Mononuclear cell (primary cell): ENCODE measurements around the gene KERA. TPM values are rescaled to one million over a fixed set of nuclear protein-coding genes. Genes with fewer than 3 reads are reported as not detected.
"Not testable (repeated sequence)": the region's sequence is repeated elsewhere in the genome, so short reads cannot be mapped to it uniquely, and the experiment has no call there.

Experiments
- H3K27me3 ChIP-seq: 2 replicates; pipeline ENCODE4 v1.6.0; 2011; ENCODE audit warnings: low read length, control low read depth; ENCODE audit not compliant: insufficient read depth
- H3K4me1 ChIP-seq: 2 replicates; pipeline ENCODE4 v1.5.1; 2011; ENCODE audit warnings: mild to moderate bottlenecking, low read length, control low read depth; ENCODE audit not compliant: insufficient read depth
- H3K4me3 ChIP-seq: 2 replicates; pipeline ENCODE4 v1.5.1; 2011; ENCODE audit warnings: mild to moderate bottlenecking, low read length, moderate library complexity
- H3K9me3 ChIP-seq: 2 replicates; pipeline ENCODE4 v1.5.1; 2011; ENCODE audit warnings: low read depth, mild to moderate bottlenecking, control low read depth, low read length
- total RNA-seq: library from RNA; depleted of rRNA; stranded (reverse); fragments of >200 nt; gene quantifications from one replicate; pipeline ENCODE4 v1.2.3, GENCODE V29; 2012

The KERA gene
- total RNA-seq, 1 donor: not detected

DNA sequence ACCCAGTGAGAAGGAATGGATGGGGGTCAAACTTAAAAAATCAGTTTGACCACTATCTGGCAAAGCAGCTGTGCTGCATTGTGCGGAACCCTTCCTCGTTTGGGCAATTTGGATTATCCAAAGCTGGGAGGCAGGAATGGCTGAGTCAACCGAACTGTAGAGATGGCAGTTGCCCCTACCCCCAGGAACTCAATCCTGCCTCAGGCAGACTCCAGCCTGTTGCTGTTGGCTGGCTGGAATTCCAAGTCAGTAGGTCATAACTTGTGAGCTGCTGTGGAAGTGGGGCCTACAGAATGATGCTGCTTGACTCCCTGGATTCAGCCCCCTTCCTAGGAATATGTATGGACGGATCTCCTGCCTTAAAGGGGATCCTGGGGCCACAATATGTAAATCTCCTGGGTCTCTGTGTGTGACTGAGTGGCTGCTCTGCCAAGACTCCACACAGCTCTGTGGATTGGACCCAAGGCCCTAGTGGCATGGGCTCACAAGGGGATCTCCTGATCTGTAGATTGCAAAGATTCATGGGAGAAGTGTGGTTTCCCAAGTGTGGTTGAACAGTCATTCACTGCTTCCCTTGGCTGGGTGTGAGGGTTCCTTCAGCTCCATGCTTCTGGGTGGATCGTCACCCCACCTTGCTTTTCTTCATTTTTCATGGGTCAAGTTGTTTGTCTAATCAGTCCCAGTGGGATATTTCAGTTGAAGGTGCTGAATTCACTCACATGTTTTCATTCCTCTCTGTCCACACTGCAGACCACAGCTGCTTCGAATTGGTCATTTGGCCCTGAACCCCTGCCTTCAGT lies 34.3 kb upstream of the KERA start:
- Histone ChIP-seq H3K4me3 (no peak overlapping the region), H3K9me3 (peaks cover 15% of the 10 kb centered on the region), H3K4me1 (no peaks in the 10 kb centered on the region), H3K27me3 (no peaks in the 10 kb centered on the region)

DNA sequence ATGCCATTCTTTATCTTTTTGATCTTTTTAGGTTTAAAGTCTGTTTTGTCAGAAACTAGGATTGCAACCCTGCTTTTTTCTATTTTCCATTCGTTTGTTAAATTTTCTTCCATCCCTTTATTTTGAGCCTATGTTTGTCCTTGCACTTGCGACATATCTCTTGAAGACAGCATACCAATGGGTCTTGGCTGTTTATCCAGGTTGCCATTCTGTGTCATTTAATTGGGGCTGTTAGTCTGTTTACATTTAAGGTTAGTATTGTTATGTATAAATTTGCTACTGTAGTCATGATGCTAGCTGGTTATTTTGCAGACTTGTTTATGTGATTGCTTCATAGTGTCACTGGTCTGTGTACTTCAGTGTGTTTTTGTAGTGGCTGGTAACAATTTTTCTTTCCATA lies 32.1 kb upstream of the KERA start:
- not testable (repeated sequence) for H3K27me3 ChIP-seq, H3K4me1 ChIP-seq, H3K4me3 ChIP-seq
- H3K9me3 ChIP-seq: peaks cover 15% of the 10 kb centered on the region

DNA sequence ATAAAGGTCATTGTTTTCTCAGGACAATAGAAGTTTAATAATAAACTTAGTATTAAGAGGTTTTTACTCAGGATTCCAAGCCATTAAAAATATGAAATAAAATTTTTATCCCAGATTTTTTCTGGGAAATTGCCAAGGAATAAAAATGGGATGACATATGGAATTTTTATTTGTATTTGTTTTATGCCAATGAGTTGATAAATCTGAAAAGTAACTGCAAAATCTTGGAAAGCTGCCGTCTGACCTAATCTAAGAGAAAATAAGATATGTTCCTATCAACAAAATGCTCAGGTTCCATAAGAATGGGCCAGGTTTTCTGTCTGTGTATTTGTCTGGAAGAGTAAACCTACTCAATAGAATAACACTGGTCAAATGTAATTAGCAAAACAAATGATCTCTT lies 22.2 kb upstream of the KERA start:
- Histone ChIP-seq H3K4me3 (no peak overlapping the region), H3K4me1 (no peaks in the 10 kb centered on the region), H3K9me3 (no peaks in the 10 kb centered on the region), H3K27me3 (no peaks in the 10 kb centered on the region)

DNA sequence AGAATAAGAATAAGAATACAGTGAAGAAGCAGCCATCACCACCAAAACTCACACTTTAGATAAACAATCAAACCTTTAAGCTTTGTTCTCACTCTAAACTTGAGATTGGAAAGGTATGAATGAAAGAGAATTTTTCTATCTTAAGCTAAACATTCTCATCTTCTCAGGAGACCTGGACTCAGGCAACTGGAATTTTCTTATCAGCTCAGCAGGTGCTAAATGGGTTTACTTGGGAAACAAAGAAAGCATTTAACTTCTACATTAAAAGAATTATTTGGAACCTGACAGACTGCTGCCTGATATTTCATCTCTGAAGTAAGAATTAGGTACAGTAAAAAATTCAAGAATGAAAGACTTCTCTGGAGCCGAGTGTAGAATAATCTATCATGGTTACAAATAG lies 20.7 kb upstream of the KERA start:
- no peaks in the 10 kb centered on the region for H3K9me3 ChIP-seq
- H3K4me1 ChIP-seq: no peaks in the 10 kb centered on the region
- no peak overlapping the region for H3K4me3 ChIP-seq
- H3K27me3 ChIP-seq: no peaks in the 10 kb centered on the region

DNA sequence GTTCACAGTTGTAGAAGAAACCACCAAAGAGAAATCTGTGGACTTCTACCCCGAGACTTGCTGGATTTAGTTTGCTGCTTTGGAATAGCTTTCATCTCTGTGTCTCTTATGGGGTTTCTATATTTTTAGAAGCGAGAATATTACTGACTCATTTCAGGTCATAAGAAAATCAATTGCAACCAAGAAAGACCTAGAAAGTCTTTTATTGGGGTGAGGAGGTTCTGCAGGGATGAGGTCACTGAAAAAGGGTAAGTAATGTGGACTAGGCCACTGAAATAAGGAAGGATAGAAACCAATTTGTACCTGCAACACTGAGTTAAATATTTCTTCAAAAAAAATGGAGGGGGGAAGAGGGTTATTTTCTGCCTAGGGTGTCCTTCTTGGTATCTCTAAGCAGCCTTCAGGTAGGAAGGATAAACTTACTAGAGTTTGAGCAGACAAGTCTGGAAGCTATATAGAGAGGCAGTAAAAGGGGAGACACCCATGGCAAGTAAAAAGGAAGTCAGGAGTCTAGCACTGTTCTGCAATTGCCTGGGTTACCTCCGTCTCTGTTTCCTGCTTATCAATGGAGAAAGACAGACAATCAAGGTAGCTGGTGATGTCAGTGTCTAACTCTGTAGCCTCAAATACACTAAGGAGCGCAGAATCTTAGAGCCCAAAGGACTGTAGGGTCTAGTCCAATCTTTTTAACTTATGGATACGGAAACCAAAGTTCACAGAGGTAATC lies 19.6 kb upstream of the KERA start:
- Histone ChIP-seq H3K9me3 (no peaks in the 10 kb centered on the region), H3K4me1 (no peaks in the 10 kb centered on the region), H3K27me3 (no peaks in the 10 kb centered on the region), H3K4me3 (no peak overlapping the region)

DNA sequence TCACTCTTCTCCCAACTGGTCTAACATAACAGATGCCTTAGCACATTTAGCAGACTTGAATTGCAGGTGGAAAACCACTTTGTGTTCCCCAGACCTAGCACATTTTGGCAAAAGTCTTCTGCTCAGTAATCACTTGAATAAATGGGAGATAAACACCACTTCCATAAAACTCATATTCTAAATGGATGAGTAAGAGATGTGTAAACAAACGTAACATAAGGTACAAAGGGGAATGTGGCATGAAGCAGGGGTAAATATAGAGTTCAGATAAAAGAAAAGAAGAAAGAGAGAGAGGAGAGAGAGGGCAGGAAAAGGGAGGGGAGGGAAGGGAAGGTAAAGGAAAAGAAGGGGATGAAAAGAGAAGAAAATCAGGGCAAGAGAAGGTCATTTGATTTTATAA lies 17.0 kb upstream of the KERA start:
- no peaks in the 10 kb centered on the region for H3K9me3 ChIP-seq
- no peaks in the 10 kb centered on the region for H3K4me1 ChIP-seq
- no peak overlapping the region for H3K4me3 ChIP-seq
- H3K27me3 ChIP-seq: no peaks in the 10 kb centered on the region

DNA sequence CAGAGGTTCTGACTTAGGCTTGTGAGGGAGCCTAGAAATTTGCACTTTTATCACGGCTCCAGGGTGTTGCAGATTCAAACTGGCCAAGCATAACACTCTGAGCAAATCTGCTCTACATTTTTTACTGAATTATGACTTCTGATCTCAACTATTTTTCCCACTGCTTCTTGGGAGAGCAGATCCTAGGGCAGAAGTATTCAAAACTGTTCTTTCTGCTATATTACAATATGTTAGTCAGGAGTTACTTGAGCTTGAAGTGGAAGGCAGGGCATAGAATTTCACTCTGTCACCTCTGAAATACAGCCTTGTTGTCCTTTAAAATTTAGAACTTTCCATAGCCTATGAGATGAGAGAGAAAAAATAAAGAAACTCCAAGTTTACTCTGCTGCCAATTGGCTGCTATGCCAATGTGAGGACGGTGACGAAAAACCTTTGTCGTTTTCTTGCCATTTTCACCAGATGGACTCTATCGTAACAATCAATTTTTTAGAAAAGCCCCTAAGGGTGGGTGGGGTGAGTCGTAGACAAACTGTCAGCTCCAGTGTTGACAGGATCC lies 16.4 kb upstream of the KERA start:
- H3K9me3 ChIP-seq: no peaks in the 10 kb centered on the region
- H3K4me1 ChIP-seq: no peaks in the 10 kb centered on the region
- H3K27me3 ChIP-seq: no peaks in the 10 kb centered on the region
- H3K4me3 ChIP-seq: no peak overlapping the region

DNA sequence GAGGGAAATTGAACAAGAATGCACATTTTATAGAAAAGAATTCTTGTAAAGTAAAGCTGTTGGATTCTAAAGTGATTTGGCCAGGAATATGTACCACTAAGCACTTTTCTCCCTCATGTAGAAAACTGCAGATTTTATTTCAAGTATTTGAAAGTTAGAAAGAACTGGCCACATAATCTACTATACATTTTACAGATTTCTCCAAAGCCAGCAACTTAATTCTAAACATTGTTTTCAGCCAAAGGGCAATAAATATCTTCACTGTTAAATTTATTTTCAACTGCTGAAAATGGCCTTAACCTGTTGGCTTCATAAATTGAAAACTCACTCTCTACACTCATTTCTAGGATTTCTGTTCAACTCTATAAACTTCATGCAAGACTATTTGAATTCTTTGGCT lies 15.6 kb upstream of the KERA start:
- no peak overlapping the region for H3K4me3 ChIP-seq
- H3K9me3 ChIP-seq: no peaks in the 10 kb centered on the region
- H3K27me3 ChIP-seq: no peaks in the 10 kb centered on the region
- H3K4me1 ChIP-seq: no peaks in the 10 kb centered on the region

DNA sequence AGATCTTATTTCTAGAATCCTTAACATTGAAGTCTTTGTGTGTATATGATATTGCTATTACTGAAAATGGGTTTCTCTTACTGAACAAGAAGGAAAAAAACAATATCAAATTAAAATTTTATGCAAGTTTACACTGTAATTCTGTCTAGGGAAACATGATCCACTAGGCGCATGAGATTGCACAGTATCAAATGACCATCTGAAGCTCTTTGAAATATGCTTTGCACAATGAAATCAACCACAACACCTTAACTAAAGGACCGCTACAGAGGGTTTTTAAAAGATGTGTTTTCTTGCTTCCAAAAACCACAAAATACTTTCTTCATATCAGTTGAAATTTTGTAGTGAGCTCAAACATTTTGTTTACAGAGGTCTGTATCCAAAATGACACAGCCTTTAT lies 15.1 kb upstream of the KERA start:
- no peak overlapping the region for H3K4me3 ChIP-seq
- H3K9me3 ChIP-seq: no peaks in the 10 kb centered on the region
- H3K27me3 ChIP-seq: no peaks in the 10 kb centered on the region
- no peaks in the 10 kb centered on the region for H3K4me1 ChIP-seq

DNA sequence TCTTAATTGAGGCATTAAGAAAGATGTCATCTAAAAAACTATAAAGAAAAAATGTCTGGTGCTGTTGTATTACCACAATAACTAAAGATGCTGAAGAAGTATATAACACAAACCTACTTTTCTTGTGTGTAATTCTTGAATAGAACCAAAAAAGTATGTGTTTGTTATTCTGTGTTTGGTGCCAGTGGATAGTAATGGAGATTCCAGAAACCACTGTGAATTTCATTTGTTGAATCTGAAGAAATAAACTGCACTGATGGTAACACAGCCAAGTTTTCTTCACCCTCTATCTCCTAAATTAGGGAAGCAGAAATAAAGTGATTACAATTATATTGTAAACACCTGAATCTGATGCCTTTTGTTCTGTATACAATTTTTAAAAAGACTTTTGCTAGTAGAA lies 13.1 kb upstream of the KERA start:
- H3K4me1 ChIP-seq: no peaks in the 10 kb centered on the region
- no peak overlapping the region for H3K4me3 ChIP-seq
- H3K9me3 ChIP-seq: no peaks in the 10 kb centered on the region
- no peaks in the 10 kb centered on the region for H3K27me3 ChIP-seq

DNA sequence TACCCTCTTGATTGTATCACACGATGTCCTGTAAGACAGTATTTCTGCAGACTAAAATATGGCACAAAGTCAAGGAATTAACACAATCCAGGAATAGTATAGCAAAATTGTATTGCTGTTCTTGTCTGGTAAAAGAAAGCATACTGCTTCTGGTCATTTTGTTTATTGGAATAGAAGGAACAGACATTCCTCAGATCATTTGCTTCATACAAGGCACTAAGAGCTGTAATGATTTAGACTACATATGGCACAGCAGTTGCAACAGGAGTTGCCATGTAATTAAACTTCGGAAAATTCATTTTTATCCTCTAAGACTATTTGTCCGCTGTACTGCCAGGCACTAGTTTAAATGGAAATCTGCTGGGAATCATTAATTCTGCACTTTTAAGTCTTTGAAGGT lies 7.6 kb upstream of the KERA start:
- Histone ChIP-seq H3K9me3 (no peaks in the 10 kb centered on the region), H3K27me3 (no peaks in the 10 kb centered on the region), H3K4me1 (no peaks in the 10 kb centered on the region), H3K4me3 (no peak overlapping the region)

DNA sequence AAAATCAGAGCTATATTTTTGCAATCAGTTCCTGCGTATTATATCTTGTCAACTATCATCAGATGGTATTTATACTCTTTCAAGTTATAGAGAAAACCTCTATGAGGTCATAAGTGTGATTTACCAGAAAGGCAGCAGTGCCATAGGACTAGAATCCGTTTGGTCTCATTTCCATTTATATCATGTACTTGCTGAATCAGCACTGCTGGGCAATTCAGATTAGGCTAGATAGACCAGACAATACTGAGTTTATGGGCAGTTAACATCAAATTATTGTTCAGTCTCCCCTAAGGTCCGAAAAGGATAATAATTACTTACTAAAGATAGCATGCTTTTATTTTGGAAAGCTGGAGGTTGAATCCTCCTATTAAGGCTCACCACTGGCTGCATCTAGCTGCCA lies 6.8 kb upstream of the KERA start:
- Histone ChIP-seq H3K4me1 (no peaks in the 10 kb centered on the region), H3K9me3 (no peaks in the 10 kb centered on the region), H3K27me3 (no peaks in the 10 kb centered on the region), H3K4me3 (no peak overlapping the region)

DNA sequence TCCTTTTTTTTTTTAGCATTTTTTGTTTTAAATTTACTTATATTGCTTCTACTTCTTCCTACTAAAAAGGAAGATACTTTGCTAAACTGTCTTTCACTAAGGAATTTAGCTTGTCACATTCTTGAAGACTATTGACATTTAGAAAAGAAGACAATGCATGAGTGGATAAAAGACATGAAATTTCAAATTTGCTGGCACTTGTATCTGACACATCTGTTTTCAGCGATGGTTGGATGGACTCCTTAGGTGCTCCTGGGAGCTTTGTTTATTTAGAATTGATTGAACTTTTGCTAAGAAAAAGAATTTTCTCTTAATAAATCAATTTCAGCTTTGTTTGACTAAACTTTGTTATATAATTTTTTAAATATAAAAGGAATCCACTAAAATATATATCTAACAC lies 3.3 kb upstream of the KERA start:
- Histone ChIP-seq H3K9me3 (no peaks in the 10 kb centered on the region), H3K27me3 (no peaks in the 10 kb centered on the region), H3K4me1 (no peaks in the 10 kb centered on the region), H3K4me3 (no peak overlapping the region)

DNA sequence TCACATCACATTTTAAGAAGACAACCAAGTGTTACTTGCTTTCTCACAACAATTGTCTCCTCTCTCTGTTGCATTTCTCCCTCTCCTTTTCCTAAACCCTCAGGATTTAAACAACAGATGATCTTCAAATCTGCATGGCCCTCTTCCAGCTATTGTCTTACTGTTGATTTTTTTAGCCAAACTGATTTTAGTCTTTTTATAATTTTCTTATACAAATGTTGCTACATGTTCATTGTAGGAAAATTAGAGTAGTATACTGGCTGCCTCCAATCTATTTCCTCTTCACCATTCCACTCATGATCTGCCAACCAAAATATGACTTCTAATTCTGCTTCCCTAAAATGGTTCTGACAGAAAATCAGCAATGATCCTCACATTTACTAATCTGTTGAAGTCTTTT lies 1.4 kb upstream of the KERA start:
- no peaks in the 10 kb centered on the region for H3K27me3 ChIP-seq
- no peaks in the 10 kb centered on the region for H3K9me3 ChIP-seq
- H3K4me1 ChIP-seq: no peaks in the 10 kb centered on the region
- H3K4me3 ChIP-seq: no peak overlapping the region

DNA sequence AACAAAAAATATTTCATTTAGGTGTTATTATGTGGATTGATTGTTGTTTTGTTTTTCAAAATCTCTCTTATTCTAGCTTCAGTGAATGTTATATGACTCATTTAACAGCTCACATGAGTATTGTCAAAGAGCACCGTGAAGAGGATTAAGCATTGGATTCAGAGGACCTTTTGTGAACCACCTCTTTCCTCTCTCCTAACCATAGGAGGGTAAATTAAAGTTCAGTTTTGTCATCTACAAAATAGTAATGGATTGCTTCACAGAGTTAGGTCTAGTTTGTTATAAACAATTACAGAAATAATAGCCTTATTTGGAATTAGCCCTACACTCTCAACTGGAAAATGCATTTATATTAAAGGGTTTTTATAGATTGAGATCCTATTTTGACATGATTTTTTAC lies 962 bp upstream of the KERA start:
- H3K4me1 ChIP-seq: no peaks in the 10 kb centered on the region
- no peaks in the 10 kb centered on the region for H3K9me3 ChIP-seq
- H3K4me3 ChIP-seq: no peak overlapping the region
- H3K27me3 ChIP-seq: no peaks in the 10 kb centered on the region

DNA sequence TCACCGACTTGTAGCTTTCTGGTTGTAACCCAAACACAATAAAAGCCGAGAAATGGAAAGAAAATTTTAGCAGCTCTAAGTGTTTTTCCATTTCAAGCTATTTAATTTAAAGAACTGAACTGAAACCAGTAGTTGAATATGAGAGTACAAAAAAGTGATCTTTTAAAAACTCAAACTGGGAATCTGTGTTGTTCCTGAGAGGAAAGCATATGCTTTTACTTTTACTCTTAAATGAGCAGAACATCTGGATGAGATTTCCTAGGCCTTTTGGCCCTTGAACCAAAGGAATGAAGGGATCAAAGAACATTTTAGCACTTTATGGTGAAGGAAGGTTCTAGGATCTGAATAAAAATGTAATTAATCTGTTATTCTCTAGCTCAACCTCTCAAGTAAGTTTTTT lies 1.3 kb downstream of the KERA start:
- H3K27me3 ChIP-seq: no peaks in the 10 kb centered on the region

More for the DNA sequence above, 1.3 kb downstream of the KERA start:
- Histone ChIP-seq H3K4me1 (no peaks in the 10 kb centered on the region), H3K9me3 (no peaks in the 10 kb centered on the region), H3K4me3 (no peak overlapping the region)
